ENCODE results near the gene PDS5B.
"Not testable (repeated sequence)": the region's sequence is repeated elsewhere in the genome, so short reads cannot be mapped to it uniquely, and the experiment has no call there.

The PDS5B gene

GRCh38 chr13:32586080-32586900 lies at the start of gene PDS5B:
TSS of gene PDS5B (plus strand) at chr13:32586452. CDS start at chr13:32648773, 62,321 bp downstream.
- DNase-seq: peak; percentile 93

GRCh38 chr13:32537580-32538142 lies 48.6 kb upstream of the PDS5B start:
- peak; percentile 54 for DNase-seq

- DNase-seq: no peak
Measured at GRCh38 chr13:32538143-32538620, 48.1 kb upstream of the PDS5B start.

GRCh38 chr13:32538621-32539246 lies 47.5 kb upstream of the PDS5B start, which contains the start of gene N4BP2L2:
TSS of gene N4BP2L2 (minus strand) at chr13:32538795. CDS start at chr13:32537027, 1,768 bp downstream.
- peak; percentile 93 for DNase-seq

GRCh38 chr13:32542221-32542620 lies 44.0 kb upstream of the PDS5B start:
- DNase-seq: no peak

GRCh38 chr13:32545083-32545482 lies 41.2 kb upstream of the PDS5B start:
- DNase-seq: no peak

- DNase-seq: no peak
Measured at GRCh38 chr13:32548837-32549236, 37.4 kb upstream of the PDS5B start.

- no peak for DNase-seq
Measured at GRCh38 chr13:32549788-32550187, 36.5 kb upstream of the PDS5B start.

- DNase-seq: no peak
Measured at GRCh38 chr13:32553720-32554119, 32.5 kb upstream of the PDS5B start.

- no peak for DNase-seq
Measured at GRCh38 chr13:32555613-32556012, 30.6 kb upstream of the PDS5B start.

GRCh38 chr13:32560842-32561241 lies 25.4 kb upstream of the PDS5B start:
- not testable (repeated sequence) for DNase-seq

GRCh38 chr13:32575687-32576086 lies 10.6 kb upstream of the PDS5B start:
- DNase-seq: not testable (repeated sequence)

- no peak for DNase-seq
Measured at GRCh38 chr13:32577032-32577431, 9.2 kb upstream of the PDS5B start.

- DNase-seq: no peak
Measured at GRCh38 chr13:32581177-32581786, 5.0 kb upstream of the PDS5B start.

GRCh38 chr13:32582281-32582680 lies 4.0 kb upstream of the PDS5B start:
- no peak for DNase-seq

- DNase-seq: no peak
Measured at GRCh38 chr13:32582991-32583390, 3.3 kb upstream of the PDS5B start.

- DNase-seq: no peak
Measured at GRCh38 chr13:32585550-32586079, 637 bp upstream of the PDS5B start.

GRCh38 chr13:32587011-32587810 lies 959 bp downstream of the PDS5B start:
- DNase-seq: peak; percentile 72

- DNase-seq: no peak
Measured at GRCh38 chr13:32587811-32588170, 1.5 kb downstream of the PDS5B start.

- DNase-seq: no peak
Measured at GRCh38 chr13:32588736-32589135, 2.5 kb downstream of the PDS5B start.

GRCh38 chr13:32589471-32589870 lies 3.2 kb downstream of the PDS5B start:
- DNase-seq: no peak

- DNase-seq: no peak
Measured at GRCh38 chr13:32590266-32590665, 4.0 kb downstream of the PDS5B start.

Measured in stimulated activated CD4-positive, alpha-beta T cell treated with anti-CD3 and anti-CD28 coated beads, Interleukin-15, amount 100 ng/mL, for 24 hours (primary cell).